Retinal pigment epithelial cell (primary cell): Measurements from ENCODE around the gene ADGRE1.

Experiments used
- DNase-seq: peaks from one replicate; pipeline ENCODE4 v3.0.0-alpha.2; 2010; ENCODE audit warnings: low read depth
- H3K4me3 ChIP-seq: 2 replicates; pipeline ENCODE4 v1.5.1; 2011; ENCODE audit warnings: mild to moderate bottlenecking, low read length, control low read depth, moderate library complexity
- TF ChIP-seq, protein P1 (sequence below): conservative IDR thresholded peaks from 2 replicates; pipeline ENCODE4 v1.5.1; 2011; ENCODE audit warnings: low read depth, low read length, control low read depth, inconsistent platforms

ADGRE1 gene

DNA sequence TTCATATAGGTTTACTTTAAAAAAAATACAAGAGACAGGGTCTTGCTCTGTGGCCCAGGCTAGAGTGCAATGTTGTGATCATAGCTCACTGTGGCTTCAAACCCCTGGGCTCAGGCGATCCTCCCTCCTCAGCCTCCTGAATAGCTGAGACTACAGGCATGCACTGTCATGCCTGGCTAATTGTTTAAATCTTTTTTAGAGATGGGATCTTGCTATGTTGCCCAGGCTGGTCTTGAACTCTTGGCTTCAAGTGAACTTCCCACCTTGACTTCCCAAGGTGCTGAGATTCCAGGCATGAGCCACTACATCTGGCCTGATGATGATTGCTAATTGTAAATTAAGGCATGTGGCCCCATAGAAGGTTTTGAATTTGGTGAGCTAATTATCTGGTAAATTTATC is 35.4 kb upstream of the ADGRE1 start:
- TF ChIP-seq, protein P1, sequence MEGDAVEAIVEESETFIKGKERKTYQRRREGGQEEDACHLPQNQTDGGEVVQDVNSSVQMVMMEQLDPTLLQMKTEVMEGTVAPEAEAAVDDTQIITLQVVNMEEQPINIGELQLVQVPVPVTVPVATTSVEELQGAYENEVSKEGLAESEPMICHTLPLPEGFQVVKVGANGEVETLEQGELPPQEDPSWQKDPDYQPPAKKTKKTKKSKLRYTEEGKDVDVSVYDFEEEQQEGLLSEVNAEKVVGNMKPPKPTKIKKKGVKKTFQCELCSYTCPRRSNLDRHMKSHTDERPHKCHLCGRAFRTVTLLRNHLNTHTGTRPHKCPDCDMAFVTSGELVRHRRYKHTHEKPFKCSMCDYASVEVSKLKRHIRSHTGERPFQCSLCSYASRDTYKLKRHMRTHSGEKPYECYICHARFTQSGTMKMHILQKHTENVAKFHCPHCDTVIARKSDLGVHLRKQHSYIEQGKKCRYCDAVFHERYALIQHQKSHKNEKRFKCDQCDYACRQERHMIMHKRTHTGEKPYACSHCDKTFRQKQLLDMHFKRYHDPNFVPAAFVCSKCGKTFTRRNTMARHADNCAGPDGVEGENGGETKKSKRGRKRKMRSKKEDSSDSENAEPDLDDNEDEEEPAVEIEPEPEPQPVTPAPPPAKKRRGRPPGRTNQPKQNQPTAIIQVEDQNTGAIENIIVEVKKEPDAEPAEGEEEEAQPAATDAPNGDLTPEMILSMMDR, result no peak
- no peak for DNase-seq
- H3K4me3 ChIP-seq, result no peak overlapping the region

DNA sequence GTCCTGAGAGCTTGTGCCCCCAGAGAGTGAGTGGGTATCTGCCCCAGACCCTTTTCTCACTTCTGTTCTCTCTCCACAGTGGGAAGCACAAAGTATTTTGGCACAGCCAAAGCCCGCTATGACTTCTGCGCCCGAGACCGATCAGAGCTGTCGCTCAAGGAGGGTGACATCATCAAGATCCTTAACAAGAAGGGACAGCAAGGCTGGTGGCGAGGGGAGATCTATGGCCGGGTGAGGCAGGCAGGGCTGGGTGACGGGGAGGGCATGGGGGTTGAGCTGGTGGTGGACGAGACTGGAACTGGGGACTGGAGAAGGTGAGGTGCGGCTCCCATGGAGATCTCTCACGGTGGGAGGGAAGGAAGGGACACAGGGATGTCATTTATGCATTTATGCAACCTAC is 33.5 kb upstream of the ADGRE1 start:
- TF ChIP-seq, protein P1, result no peak
- no peak for DNase-seq
- no peak overlapping the region for H3K4me3 ChIP-seq

DNA sequence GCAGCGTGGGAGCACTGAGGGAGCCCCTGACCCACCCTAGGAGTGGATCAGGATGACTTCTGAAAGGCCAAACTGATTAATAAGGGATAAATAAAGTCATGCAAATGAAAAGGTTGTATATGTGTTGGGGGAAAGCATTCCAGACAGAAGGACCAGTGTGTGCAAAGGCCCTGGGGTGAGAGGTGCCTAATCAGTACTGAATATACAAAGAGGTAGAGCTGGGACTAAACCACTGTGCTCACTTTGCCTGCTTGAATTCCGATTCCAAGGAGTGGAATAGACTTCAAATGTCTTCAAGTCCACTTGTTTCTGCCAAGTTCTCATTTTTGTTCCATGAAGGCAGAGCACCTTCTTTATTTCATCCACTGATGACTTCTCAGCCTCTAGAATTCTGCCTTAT is 32.6 kb upstream of the ADGRE1 start:
- DNase-seq, result no peak
- TF ChIP-seq, protein P1, result no peak
- no peak overlapping the region for H3K4me3 ChIP-seq

DNA sequence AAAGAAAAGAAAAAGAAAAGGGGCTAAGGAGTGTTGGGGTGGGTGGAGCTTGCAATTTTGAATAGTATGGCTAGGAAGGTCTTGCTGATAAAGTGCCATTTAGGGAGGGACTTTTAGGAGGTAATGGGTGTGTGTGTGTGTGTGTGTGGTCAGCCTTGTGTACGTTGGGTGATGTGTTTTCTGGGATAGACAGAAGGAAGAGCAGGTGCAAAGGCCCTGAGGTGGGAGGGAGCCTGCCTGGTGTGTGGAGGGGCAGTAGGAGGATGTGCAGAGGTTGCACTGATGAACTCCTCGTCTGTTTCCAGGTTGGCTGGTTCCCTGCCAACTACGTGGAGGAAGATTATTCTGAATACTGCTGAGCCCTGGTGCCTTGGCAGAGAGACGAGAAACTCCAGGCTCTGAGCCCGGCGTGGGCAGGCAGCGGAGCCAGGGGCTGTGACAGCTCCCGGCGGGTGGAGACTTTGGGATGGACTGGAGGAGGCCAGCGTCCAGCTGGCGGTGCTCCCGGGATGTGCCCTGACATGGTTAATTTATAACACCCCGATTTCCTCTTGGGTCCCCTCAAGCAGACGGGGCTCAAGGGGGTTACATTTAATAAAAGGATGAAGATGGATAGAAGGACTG is 30.5 kb upstream of the ADGRE1 start:
- TF ChIP-seq, protein P1, result no peak
- DNase-seq, result no peak
- no peak overlapping the region for H3K4me3 ChIP-seq

DNA sequence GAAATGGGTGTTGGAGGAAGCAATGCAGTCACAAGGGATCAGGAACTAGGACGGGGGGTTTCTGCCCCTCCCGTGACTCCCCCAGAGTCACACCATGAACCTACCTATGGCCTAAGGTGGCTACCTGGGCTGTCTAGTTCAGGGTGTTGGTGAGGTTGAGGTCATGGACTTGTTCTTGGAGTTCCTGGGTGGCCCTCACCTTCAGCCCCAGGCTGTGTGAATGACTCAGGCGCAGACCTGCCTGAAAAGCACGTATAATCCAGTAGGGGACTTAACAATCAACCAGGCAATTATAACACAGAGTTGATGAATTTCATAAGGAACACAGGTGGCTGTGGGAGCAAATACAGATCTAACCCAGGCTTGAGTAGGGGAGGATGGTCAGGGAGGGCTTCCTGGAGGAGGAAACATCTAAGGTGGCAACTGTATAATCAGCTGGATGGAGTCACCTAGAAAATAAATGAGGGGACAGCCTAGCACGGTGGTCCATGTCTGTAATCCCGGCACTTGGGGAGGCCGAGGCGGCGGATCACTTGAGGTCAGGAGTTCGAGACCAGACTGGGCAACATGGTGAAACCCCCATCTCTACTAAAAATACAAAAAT is 25.6 kb upstream of the ADGRE1 start:
- TF ChIP-seq, protein P1, result no peak
- no peak for DNase-seq
- no peak overlapping the region for H3K4me3 ChIP-seq

DNA sequence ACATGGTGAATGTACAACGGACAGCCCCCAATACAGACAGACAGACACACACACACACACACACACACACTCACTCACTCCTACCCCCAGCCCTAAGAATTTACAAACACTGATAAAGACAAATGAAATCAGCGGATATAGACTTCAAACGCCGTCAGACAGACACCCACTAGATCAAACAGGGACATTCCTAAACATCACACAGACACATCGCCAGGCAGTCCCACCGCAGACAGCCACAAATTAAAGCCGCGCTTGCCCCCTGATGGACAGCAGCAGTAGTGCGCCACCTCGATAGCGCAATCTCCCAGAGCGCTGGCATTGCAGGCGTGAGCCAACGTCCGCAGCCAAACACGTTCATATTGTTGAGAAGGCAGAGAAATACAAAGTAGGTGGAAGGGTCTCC is 24.7 kb upstream of the ADGRE1 start:
- TF ChIP-seq, protein P1, result peak; percentile 91
- no peak overlapping the region for H3K4me3 ChIP-seq
- peak; percentile 21 for DNase-seq

DNA sequence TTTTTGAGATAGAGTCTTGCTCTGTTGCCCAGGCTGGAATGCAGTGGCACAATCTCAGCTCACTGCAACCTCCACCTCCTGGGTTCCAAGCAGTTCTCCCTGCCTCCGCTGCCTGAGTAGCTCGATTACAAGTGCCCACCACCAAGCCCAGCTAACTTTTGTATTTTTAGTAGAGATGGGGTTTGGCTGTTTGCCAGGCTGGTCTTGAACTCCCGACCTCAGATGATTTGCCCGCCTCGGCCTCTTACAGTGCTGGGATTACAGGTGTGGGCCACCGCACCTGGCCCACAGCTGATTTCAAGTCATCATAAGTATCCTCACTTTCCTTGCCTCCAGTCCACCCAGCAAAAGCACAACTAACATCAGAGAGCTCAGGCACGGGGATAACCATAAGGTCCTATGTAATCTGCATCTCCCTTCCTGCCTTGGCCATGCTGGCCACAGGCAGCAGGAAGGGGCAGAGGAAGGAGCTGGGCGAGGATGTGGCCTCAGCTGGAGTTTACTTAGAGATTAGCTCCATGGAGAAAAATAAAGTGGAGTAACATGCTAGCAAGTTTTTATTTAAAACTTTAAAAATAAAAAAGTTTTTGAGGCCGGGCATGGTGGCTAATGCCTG is 22.9 kb upstream of the ADGRE1 start:
- H3K4me3 ChIP-seq, result no peak overlapping the region
- TF ChIP-seq, protein P1, result no peak
- DNase-seq, result no peak
